Transverse colon (tissue), 4 donors: ENCODE results near the gene TPD52L1.

ENCODE experiments used
- CTCF ChIP-seq, 5 experiments: fragments of 200-600 bp in 3 of 5; fragments of 450-650 bp in 2 of 5; sonication (generic) in 3 of 5; IDR thresholded peaks; 1 replicate in 2 of 5; 2 replicates in 3 of 5; pipeline ENCODE4 v1.5.1; 2016 to 2017; ENCODE audit warnings: antibody characterized with exemption in 5 of 5, inconsistent platforms in 3 of 5, mild to moderate bottlenecking in 2 of 5, moderate library complexity in 1 of 5
- EP300 ChIP-seq: sonication (generic); formaldehyde crosslinking; IDR thresholded peaks from one replicate; pipeline ENCODE4 v1.6.1; 2017; ENCODE audit warnings: antibody characterized with exemption, low read depth
- POLR2A ChIP-seq: fragments of 450-650 bp; IDR thresholded peaks from one replicate; pipeline ENCODE4 v1.6.1; 2016; ENCODE audit warnings: antibody characterized with exemption, mild to moderate bottlenecking, moderate library complexity
- POLR2AphosphoS5 ChIP-seq, 3 donors: sonication (generic); formaldehyde crosslinking; IDR thresholded peaks; one replicate each; pipeline ENCODE4 v1.6.1; 2016; ENCODE audit warnings: antibody characterized with exemption in 3 of 3

GRCh38 chr6:125193208-125193607, 39.6 kb downstream of the TPD52L1 start:
- TF ChIP-seq CTCF (IDR thresholded peaks at IDR 0.05) = no peak
- no peak for TF ChIP-seq EP300
- TF ChIP-seq POLR2AphosphoS5 (IDR thresholded peaks at IDR 0.05) = no peak
- TF ChIP-seq POLR2A = no peak
